ENCODE data around the gene FXYD1. TPM values are rescaled to one million over a fixed set of nuclear protein-coding genes. Genes with fewer than 3 reads are reported as not detected.
"Not testable (repeated sequence)": the region's sequence is repeated elsewhere in the genome, so short reads cannot be mapped to it uniquely, and the experiment has no call there.

FXYD1 gene
- total and polyA plus RNA-seq, 2 experiments from 2014 or later, result 1.5 to 26.8 TPM

GRCh38 chr19:35127871-35128270 is 10.8 kb upstream of the FXYD1 start (continued):
- TF ChIP-seq STAT1 (IDR thresholded peaks at IDR 0.05; ENCODE audit: unreplicated experiment), result no peak
- no peak for TF ChIP-seq POLR2AphosphoS5 (IDR thresholded peaks at IDR 0.05; ENCODE audit: low read depth)
- TF ChIP-seq EZH2 (IDR thresholded peaks at IDR 0.05; ENCODE audit: low read depth, unreplicated experiment), result no peak
- TF ChIP-seq EZH2phosphoT487 (IDR thresholded peaks at IDR 0.05; ENCODE audit: unreplicated experiment), result no peak
- TF ChIP-seq NANOG (IDR thresholded peaks at IDR 0.05; ENCODE audit: borderline replicate concordance), result no peak
- no peak for TF ChIP-seq CREB1 (CRISPR knock-in tag; IDR thresholded peaks at IDR 0.05; ENCODE audit: low read depth)

- no peaks in the 10 kb centered on the region for H3K9me3 Mint-ChIP-seq
- Histone ChIP-seq H3K36me3 (ENCODE audit: insufficient read depth) (no peaks in the 10 kb centered on the region), H3K9me2 (ENCODE audit: insufficient read depth) (peaks cover 10% of the 10 kb centered on the region), H3K27ac (ENCODE audit: low read depth) (no peak overlapping the region), H3K79me2 (replicated peaks; ENCODE audit: insufficient read depth) (no peaks in the 10 kb centered on the region), H4K20me1 (replicated peaks; ENCODE audit: insufficient read depth) (no peaks in the 10 kb centered on the region), H3K4me3 (no peak overlapping the region), H3K27me3 (ENCODE audit: insufficient read depth) (no peaks in the 10 kb centered on the region), H2AFZ (no peak overlapping the region), H3F3A (replicated peaks; ENCODE audit: low read depth) (no peaks in the 10 kb centered on the region), H3K4me2 (no peak overlapping the region), H3K4me1 (ENCODE audit: insufficient read depth) (no peaks in the 10 kb centered on the region; the same call in 1 of the 2 replicates)
- DNase-seq (ENCODE audit: low spot score) (no peak), ATAC-seq (no peak)
- no peak overlapping the region for H3K4me3 Mint-ChIP-seq
- H3K36me3 Mint-ChIP-seq (ENCODE audit: low read depth), result no peaks in the 10 kb centered on the region
- H3K27me3 Mint-ChIP-seq (ENCODE audit: insufficient read depth, low read depth, poor library complexity), result peaks cover 4% of the 10 kb centered on the region
- no peak overlapping the region for H3K27ac Mint-ChIP-seq
- TF ChIP-seq NANOG (IDR thresholded peaks at IDR 0.05; ENCODE audit: borderline replicate concordance), result no peak
- peaks cover 6% of the 10 kb centered on the region; the same call in 2 of the 3 replicates for H3K4me1 Mint-ChIP-seq
Measured at GRCh38 chr19:35128398-35129057, 10.1 kb upstream of the FXYD1 start.

- H3K36me3 Mint-ChIP-seq (ENCODE audit: low read depth); H3K4me1 ChIP-seq (ENCODE audit: insufficient read depth); H3K4me1 Mint-ChIP-seq; H2AFZ ChIP-seq; H3K4me3 Mint-ChIP-seq; H3F3A ChIP-seq (replicated peaks; ENCODE audit: low read depth); H3K9me2 ChIP-seq (ENCODE audit: insufficient read depth); H3K27me3 ChIP-seq (ENCODE audit: insufficient read depth); H3K27me3 Mint-ChIP-seq (ENCODE audit: insufficient read depth, low read depth, poor library complexity); H3K27ac ChIP-seq (ENCODE audit: low read depth); H3K9me3 Mint-ChIP-seq; H3K27ac Mint-ChIP-seq; ATAC-seq; H4K20me1 ChIP-seq (replicated peaks; ENCODE audit: insufficient read depth); H3K36me3 ChIP-seq (ENCODE audit: insufficient read depth); H3K4me3 ChIP-seq; H3K79me2 ChIP-seq (replicated peaks; ENCODE audit: insufficient read depth); H3K4me2 ChIP-seq; DNase-seq (ENCODE audit: low spot score): not testable (repeated sequence)
Measured at GRCh38 chr19:35129724-35130274, 8.8 kb upstream of the FXYD1 start.
